NCI-H1436 treated with DMSO at 0.1 percent for 48 hours (cell line): ENCODE results near the gene KRTAP5-1.
"Not testable (repeated sequence)": the region's sequence is repeated elsewhere in the genome, so short reads cannot be mapped to it uniquely, and the experiment has no call there.

Source experiments
- DNase-seq: peaks from one replicate; lab custom pipeline; 2025; lab: John Stamatoyannopoulos, UW

Gene KRTAP5-1

GRCh38 chr11:1584661-1585370 is at the start of gene KRTAP5-1:
TSS of gene KRTAP5-1 (minus strand) at chr11:1585283. CDS start at chr11:1585249, 34 bp downstream.
- not testable (repeated sequence) for DNase-seq

GRCh38 chr11:1633864-1634263 is 48.8 kb upstream of the KRTAP5-1 start:
- DNase-seq = no peak

GRCh38 chr11:1632053-1632714 is 47.1 kb upstream of the KRTAP5-1 start:
- DNase-seq = no peak

GRCh38 chr11:1631066-1631568 is 46.0 kb upstream of the KRTAP5-1 start:
- no peak for DNase-seq

GRCh38 chr11:1630271-1630670 is 45.2 kb upstream of the KRTAP5-1 start:
- DNase-seq = no peak

GRCh38 chr11:1629326-1630185 is 44.5 kb upstream of the KRTAP5-1 start, which contains the start of gene KRTAP5-5:
TSS of gene KRTAP5-5 (plus strand) at chr11:1629775. CDS start at chr11:1629841, 66 bp downstream.
- no peak for DNase-seq

GRCh38 chr11:1628506-1629325 is 43.6 kb upstream of the KRTAP5-1 start:
- no peak for DNase-seq

- DNase-seq = no peak
Measured at GRCh38 chr11:1625541-1625940, 40.5 kb upstream of the KRTAP5-1 start.

- DNase-seq = no peak
Measured at GRCh38 chr11:1624621-1625020, 39.5 kb upstream of the KRTAP5-1 start.

GRCh38 chr11:1623716-1624115 is 38.6 kb upstream of the KRTAP5-1 start:
- DNase-seq = no peak

- no peak for DNase-seq
Measured at GRCh38 chr11:1622086-1622485, 37.0 kb upstream of the KRTAP5-1 start, which contains the start of gene KRTAP5-4. TSS of gene KRTAP5-4 (minus strand) at chr11:1622138. CDS start at chr11:1622093, 45 bp downstream.

- no peak for DNase-seq
Measured at GRCh38 chr11:1619449-1619848, 34.4 kb upstream of the KRTAP5-1 start.

GRCh38 chr11:1618231-1618630 is 33.1 kb upstream of the KRTAP5-1 start:
- DNase-seq = no peak

- DNase-seq = no peak
Measured at GRCh38 chr11:1608363-1608762, 23.3 kb upstream of the KRTAP5-1 start, which contains the start of gene KRTAP5-3. TSS of gene KRTAP5-3 (minus strand) at chr11:1608463. CDS start at chr11:1608385, 78 bp downstream.

- not testable (repeated sequence) for DNase-seq
Measured at GRCh38 chr11:1607901-1608300, 22.8 kb upstream of the KRTAP5-1 start.

GRCh38 chr11:1607156-1607845 is 22.2 kb upstream of the KRTAP5-1 start:
- not testable (repeated sequence) for DNase-seq

GRCh38 chr11:1605923-1606322 is 20.8 kb upstream of the KRTAP5-1 start:
- not testable (repeated sequence) for DNase-seq

GRCh38 chr11:1604711-1605110 is 19.6 kb upstream of the KRTAP5-1 start:
- DNase-seq = no peak

- no peak for DNase-seq
Measured at GRCh38 chr11:1604181-1604580, 19.1 kb upstream of the KRTAP5-1 start.

GRCh38 chr11:1603629-1604028 is 18.5 kb upstream of the KRTAP5-1 start:
- no peak for DNase-seq
